Liver (tissue), 3 donors: ENCODE data around the gene SCART1.

Source experiments
- ATF3 ChIP-seq: IDR thresholded peaks from 2 replicates; pipeline ENCODE4 v1.6.1; 2016; ENCODE audit warnings: antibody characterized with exemption
- CTCF ChIP-seq: fragments of 150-350 bp; IDR thresholded peaks from 2 replicates; pipeline ENCODE4 v1.5.1; 2017; ENCODE audit warnings: improper control_type of control experiment, low read depth, low read length; ENCODE audit not compliant: missing input control
- EGR1 ChIP-seq, 2 donors: IDR thresholded peaks; 2 replicates each; pipeline ENCODE4 v1.6.1; 2016 to 2018; ENCODE audit warnings: antibody characterized with exemption in 2 of 2, low read depth in 2 of 2
- HNF4A ChIP-seq, 2 donors: conservative IDR thresholded peaks; 2 replicates each; pipeline ENCODE4 v1.6.1; 2016; ENCODE audit warnings: antibody characterized with exemption in 2 of 2, mild to moderate bottlenecking in 2 of 2
- JUND ChIP-seq, 2 donors: IDR thresholded peaks; 2 replicates each; pipeline ENCODE4 v1.6.1; 2016; ENCODE audit warnings: antibody characterized with exemption in 2 of 2
- RAD21 ChIP-seq, 2 donors: IDR thresholded peaks; 2 replicates each; pipeline ENCODE4 v1.6.1; 2016; ENCODE audit warnings: antibody characterized with exemption in 2 of 2, mild to moderate bottlenecking in 2 of 2
- RXRA ChIP-seq, 2 donors: IDR thresholded peaks; 2 replicates each; pipeline ENCODE4 v1.6.1; 2017 to 2018; ENCODE audit warnings: antibody characterized with exemption in 2 of 2, mild to moderate bottlenecking in 1 of 2
- SP1 ChIP-seq: IDR thresholded peaks from 2 replicates; pipeline ENCODE4 v1.6.1; 2018; ENCODE audit warnings: antibody characterized with exemption, mild to moderate bottlenecking
- TAF1 ChIP-seq: conservative IDR thresholded peaks from 2 replicates; pipeline ENCODE4 v1.6.1; 2016; ENCODE audit warnings: antibody characterized with exemption, mild to moderate bottlenecking
- YY1 ChIP-seq: IDR thresholded peaks from 2 replicates; pipeline ENCODE4 v1.6.1; 2016; ENCODE audit warnings: antibody characterized with exemption, mild to moderate bottlenecking
- TF ChIP-seq, protein P1 (sequence below): IDR thresholded peaks from 2 replicates; pipeline ENCODE4 v1.6.1; 2016; ENCODE audit warnings: antibody characterized with exemption
- TF ChIP-seq, protein P2 (sequence below): IDR thresholded peaks from 2 replicates; pipeline ENCODE4 v1.6.1; 2016; ENCODE audit warnings: antibody characterized with exemption
- TF ChIP-seq, protein P3 (sequence below): IDR thresholded peaks from 2 replicates; pipeline ENCODE4 v1.6.1; 2016; ENCODE audit warnings: antibody characterized with exemption, mild to moderate bottlenecking
- donor health status: healthy.
- donor health status: healthy.

DNA sequence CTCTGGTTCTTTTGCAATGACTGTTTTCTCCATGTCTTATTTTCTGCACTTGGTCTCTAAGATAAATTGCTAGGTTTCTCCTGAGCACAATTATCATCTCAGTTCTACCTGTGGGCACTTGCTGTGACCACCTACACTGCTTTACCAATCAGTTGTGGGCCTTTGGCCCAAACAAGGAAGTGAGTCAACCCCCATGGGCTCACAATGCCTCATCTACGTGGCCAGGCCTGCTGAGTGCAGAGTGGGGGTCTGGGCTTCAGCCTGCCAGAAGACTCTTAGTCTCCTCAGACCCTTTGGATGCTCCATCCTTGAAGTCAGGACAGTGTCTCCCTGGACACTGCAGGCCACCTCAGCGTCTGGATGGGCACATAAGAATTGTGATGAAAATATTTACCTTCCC lies 20.3 kb downstream of the SCART1 start:
- TF ChIP-seq CTCF (no peak), HNF4A (conservative IDR thresholded peaks at IDR 0.05) (no peak), TAF1 (no peak), YY1 (no peak), SP1 (no peak), JUND (IDR thresholded peaks at IDR 0.05) (no peak), ATF3 (no peak), RXRA (IDR thresholded peaks at IDR 0.05) (no peak), EGR1 (IDR thresholded peaks at IDR 0.05; ENCODE audit: low read depth in 2 of 2) (no peak), RAD21 (IDR thresholded peaks at IDR 0.05) (no peak)
- TF ChIP-seq, protein P1, sequence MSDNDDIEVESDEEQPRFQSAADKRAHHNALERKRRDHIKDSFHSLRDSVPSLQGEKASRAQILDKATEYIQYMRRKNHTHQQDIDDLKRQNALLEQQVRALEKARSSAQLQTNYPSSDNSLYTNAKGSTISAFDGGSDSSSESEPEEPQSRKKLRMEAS = no peak
- TF ChIP-seq, protein P2, sequence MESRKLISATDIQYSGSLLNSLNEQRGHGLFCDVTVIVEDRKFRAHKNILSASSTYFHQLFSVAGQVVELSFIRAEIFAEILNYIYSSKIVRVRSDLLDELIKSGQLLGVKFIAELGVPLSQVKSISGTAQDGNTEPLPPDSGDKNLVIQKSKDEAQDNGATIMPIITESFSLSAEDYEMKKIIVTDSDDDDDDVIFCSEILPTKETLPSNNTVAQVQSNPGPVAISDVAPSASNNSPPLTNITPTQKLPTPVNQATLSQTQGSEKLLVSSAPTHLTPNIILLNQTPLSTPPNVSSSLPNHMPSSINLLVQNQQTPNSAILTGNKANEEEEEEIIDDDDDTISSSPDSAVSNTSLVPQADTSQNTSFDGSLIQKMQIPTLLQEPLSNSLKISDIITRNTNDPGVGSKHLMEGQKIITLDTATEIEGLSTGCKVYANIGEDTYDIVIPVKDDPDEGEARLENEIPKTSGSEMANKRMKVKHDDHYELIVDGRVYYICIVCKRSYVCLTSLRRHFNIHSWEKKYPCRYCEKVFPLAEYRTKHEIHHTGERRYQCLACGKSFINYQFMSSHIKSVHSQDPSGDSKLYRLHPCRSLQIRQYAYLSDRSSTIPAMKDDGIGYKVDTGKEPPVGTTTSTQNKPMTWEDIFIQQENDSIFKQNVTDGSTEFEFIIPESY = no peak
- TF ChIP-seq, protein P3, sequence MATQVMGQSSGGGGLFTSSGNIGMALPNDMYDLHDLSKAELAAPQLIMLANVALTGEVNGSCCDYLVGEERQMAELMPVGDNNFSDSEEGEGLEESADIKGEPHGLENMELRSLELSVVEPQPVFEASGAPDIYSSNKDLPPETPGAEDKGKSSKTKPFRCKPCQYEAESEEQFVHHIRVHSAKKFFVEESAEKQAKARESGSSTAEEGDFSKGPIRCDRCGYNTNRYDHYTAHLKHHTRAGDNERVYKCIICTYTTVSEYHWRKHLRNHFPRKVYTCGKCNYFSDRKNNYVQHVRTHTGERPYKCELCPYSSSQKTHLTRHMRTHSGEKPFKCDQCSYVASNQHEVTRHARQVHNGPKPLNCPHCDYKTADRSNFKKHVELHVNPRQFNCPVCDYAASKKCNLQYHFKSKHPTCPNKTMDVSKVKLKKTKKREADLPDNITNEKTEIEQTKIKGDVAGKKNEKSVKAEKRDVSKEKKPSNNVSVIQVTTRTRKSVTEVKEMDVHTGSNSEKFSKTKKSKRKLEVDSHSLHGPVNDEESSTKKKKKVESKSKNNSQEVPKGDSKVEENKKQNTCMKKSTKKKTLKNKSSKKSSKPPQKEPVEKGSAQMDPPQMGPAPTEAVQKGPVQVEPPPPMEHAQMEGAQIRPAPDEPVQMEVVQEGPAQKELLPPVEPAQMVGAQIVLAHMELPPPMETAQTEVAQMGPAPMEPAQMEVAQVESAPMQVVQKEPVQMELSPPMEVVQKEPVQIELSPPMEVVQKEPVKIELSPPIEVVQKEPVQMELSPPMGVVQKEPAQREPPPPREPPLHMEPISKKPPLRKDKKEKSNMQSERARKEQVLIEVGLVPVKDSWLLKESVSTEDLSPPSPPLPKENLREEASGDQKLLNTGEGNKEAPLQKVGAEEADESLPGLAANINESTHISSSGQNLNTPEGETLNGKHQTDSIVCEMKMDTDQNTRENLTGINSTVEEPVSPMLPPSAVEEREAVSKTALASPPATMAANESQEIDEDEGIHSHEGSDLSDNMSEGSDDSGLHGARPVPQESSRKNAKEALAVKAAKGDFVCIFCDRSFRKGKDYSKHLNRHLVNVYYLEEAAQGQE = no peak
